ENCODE data around the gene BDNF.

- TF ChIP-seq, protein P1, sequence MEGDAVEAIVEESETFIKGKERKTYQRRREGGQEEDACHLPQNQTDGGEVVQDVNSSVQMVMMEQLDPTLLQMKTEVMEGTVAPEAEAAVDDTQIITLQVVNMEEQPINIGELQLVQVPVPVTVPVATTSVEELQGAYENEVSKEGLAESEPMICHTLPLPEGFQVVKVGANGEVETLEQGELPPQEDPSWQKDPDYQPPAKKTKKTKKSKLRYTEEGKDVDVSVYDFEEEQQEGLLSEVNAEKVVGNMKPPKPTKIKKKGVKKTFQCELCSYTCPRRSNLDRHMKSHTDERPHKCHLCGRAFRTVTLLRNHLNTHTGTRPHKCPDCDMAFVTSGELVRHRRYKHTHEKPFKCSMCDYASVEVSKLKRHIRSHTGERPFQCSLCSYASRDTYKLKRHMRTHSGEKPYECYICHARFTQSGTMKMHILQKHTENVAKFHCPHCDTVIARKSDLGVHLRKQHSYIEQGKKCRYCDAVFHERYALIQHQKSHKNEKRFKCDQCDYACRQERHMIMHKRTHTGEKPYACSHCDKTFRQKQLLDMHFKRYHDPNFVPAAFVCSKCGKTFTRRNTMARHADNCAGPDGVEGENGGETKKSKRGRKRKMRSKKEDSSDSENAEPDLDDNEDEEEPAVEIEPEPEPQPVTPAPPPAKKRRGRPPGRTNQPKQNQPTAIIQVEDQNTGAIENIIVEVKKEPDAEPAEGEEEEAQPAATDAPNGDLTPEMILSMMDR (IDR thresholded peaks at IDR 0.05): no peak
- no peak for TF ChIP-seq EZH2 (IDR thresholded peaks at IDR 0.05)
Observed at GRCh38 chr11:27718346-27718862, 18.1 kb upstream of the BDNF start.

Data from neural progenitor cell (in vitro differentiated cells).